Endometrium (tissue), 2 donors: ENCODE measurements around the gene LRP5.

Experiments used
- FAIRE-seq: peaks from 2 replicates; lab custom pipeline; 2012; peaks lifted over from hg19 to GRCh38; lab: Jason Lieb, UNC
- donor health status: control.
- donor health status: control.

The LRP5 gene

DNA sequence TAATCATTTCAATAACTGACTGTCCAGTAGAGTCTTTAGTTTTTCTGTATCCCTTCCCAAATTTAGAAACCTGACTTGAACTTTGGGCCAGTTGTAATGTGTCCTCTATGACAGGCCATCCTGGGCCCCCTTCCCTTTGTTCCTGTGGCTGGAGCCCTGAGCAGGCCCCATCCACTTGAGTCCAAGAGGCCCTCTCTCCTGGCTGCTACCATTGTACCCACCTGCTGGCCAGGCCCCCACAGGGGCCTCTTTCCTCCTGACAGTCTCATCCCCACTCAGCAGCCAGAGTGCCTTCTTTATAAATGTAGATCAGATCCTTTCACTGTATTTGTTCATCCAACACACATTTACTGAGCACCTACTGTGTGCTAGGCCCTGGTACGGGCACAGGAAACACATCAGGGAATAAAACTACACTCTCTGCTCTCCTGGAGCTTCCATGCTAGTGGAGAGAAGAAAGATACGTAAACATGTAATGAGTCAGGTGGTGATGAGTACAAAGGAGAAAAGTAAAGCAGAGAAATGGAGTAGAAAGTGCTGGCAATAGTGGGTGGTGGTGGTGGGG is 2.7 kb upstream of the LRP5 start:
- no peak for FAIRE-seq

DNA sequence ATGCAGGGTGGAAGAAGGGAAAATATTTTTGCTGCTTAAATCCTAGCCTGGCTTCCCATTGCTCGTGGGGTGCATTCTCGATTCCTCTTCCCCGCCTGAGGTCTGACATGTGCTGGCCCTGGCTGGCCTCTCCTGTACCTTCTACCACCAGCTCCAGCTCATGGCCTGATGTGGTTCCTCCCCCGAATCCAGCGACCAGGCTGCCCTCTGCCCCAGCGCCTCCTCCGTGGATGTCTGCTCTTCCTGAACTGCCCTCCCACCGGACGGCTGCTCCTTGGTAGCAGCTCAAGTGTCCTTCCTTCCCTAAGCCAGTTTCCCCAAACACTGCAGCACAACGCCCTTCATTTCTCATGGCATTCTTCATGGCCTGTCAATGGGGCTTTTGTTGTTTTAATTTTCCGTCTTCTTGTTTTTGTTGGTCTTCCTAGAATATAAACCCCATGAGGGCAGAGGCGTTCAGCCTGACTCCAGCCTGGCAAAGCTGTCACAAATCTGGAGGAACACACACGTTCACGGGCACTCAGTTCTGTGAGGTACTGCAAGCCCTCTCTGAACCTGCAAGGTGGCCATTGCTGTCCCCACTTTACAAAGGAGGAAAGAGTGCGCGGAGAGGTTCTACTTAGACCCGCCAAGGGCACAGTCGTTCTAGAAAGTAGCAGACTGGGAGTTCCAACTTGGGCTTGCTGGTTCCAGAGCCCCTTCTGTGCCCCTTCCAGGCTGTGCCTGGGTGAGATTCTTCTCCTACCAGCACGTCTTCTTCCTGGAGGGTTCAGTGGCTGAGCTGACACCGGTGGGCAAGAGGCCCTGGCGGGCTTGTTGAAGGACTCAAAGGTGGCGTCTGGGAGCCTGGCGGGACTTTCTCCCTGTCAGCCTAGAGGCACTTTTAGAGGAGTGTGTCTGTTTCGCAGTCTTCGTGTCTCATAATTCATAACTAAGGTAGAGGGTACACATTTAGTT is 953 bp upstream of the LRP5 start:
- no peak for FAIRE-seq

DNA sequence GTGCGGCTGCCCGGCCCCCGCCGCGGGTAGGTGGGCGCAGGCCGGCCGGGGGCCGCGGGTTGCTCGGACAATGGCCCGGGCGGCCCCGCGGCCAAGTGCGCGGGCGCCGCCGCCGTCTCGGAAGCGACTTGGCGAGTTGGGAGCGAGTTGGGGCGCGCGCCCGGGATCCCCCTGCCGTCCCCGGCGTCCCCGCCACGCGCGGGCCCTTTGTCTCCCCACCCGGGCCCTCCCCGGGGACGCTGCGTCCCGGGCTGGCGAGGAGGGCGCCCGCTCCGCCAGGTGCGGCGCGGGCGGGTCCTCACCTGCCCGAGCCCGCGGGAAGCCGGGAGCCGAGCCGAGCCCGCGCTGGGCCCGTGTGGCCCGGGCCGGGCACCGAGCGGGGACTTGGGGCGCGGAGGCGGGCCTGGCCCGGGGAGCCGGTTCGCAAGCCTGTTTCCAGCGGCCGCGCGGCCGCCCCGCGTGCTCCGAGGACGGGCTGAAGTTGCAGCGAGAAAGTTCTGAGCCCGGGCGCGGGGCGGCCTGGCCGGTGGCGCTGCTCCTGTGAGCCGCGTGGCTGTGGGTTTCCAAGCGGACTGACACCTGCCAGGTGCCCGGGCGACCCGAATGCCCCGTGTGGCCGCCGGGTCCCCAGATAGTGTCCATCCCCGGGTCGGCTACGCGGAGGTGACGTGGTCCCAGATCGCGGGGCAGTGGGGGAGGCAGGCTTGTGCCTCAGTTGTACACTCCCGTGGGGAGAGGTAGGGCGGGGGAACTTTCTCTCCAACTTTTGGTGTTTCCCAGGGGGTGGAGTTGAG is 586 bp downstream of the LRP5 start:
- no peak for FAIRE-seq

DNA sequence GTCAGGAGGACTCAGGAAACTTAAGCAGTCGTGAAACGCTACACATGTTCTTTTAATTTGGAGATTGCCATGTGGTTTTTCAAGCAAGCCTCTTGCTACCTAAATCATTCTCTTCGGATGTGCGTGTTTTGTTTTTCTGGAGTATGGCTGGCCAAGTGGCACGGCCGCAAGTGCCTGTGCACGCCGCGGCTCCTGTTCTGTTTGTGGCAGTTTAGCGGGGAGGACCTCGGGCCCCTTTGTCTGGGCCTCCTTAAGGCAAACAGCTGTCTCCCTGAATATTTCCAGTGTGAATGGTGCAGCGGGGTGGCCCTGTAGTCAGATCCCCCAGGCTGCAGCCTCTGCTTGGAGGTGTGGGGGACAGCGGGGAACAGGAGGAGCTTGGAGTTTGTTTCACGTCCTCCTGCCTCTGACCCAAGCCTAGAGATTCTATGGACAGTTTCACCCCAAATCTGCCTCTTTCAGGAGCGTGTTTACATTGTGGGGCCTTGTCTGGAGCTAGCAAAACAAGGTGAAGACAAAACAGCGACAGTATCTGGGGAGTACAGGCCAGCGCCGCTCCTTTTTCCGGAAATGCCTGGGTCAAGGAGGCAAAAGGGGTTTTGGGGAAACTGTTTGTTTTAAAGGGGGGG is 1.3 kb downstream of the LRP5 start:
- no peak for FAIRE-seq

DNA sequence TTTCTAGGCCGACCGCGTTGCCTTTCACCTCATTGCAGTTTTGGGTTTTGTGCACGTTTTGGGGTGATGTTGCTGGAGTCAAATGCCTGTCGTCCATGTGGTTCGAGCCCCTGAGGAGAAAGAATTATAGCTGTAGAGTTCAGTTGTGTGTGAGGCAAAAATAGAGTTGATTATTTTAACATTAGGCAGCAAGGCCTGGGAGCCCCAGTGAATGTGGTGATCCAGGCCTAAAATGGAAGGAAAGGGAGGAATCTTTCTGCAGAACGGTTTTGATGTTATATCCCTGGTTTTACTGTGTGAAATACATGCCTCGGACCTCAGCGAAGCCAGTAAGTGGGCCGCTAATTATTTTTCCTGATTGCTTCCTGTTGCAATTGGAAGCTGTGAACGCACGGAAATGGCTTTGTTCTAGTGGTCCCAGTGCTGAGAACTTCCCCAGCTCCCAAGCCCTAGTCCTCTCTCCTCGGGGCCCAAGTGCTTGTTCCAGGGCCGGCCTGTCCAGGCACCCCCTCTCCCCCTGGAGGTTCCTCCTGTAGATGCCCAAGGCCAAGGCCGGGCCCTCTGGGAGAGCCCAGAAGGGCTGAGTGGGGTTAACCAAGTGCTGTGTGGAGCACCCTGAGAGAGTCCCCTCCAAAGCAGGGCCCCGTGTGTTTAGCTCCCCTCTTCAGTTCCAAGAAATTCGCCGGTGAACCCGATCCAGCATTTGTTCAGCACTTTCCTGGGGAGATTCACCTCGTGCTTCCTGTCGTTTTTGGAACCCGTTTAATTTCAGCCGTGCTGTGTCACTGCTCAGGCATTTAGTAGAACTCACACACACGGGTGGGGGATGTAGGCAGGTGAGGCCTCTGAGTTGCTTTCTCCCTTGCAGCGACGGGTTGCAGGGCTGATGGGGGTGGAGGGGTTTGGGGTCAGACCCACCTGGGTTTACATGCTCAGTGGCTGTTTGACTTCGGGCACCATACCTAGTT is 2.1 kb downstream of the LRP5 start:
- FAIRE-seq: no peak

DNA sequence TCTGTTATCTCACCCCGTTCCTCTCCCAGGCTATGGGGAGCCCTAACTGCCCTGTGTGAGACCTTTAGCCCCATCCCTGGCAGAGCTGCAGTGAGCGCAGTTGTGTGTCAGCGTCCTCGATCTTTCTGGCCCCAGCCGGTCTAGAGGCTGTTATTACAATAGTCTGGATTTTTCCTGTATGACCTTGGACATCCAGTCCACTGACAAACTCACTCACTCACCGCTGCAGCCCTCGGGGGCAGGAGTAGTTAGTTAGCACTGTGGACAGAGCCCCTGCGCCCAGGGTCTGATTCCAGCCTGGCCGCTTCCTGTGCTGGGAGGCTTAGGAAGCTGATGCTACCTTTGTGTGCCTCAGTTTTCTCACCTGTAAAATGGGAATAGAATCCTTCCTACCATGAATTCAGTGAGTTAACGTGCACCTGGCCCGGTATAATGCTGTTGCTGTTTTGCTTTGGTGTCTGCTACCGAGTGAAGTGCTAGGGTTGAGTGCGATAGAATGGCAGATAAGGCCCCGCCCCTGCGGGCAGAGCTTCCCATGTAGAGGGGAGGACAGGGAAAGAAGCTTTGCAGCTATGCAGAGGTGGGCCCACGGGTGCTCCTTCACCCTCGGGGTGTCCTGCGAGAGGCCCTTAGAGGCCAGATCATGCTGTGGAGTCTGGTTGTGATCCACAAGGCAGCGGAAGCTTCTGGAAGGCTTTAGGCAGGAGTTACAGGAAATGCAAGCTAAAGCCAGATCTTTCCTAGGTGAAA is 3.0 kb downstream of the LRP5 start:
- no peak for FAIRE-seq

DNA sequence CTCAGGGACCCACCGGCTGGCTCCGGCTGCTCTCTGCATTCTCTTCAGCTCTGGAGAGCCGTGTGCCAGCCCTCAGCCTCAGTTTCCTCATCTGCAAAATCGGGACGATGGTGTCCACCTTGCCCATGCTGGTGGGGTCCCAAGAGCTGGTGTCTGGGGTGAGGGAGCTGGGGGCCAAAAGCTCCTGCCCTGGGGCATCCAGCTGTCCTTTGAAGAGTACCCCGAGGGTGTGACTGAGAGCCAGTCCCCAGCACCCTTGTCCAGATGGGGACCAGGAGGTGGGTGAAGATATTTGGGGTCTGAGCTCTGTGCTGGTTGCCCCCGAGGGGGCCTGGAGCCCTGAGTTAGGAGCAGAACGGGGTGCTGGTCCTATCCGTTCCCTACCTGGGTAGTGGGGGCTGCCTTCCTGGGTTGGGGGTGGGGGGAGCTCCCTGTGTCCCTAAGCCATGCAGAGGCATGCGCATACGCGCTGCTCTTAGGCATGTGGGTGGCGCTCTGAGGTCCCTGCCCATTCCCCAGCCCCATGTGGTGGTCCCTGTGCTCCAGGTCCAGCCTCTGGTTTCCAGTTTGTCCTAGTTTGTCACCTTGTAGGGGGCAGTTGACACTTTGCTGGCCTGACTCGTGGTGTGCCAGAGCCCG is 4.9 kb downstream of the LRP5 start:
- FAIRE-seq: no peak

DNA sequence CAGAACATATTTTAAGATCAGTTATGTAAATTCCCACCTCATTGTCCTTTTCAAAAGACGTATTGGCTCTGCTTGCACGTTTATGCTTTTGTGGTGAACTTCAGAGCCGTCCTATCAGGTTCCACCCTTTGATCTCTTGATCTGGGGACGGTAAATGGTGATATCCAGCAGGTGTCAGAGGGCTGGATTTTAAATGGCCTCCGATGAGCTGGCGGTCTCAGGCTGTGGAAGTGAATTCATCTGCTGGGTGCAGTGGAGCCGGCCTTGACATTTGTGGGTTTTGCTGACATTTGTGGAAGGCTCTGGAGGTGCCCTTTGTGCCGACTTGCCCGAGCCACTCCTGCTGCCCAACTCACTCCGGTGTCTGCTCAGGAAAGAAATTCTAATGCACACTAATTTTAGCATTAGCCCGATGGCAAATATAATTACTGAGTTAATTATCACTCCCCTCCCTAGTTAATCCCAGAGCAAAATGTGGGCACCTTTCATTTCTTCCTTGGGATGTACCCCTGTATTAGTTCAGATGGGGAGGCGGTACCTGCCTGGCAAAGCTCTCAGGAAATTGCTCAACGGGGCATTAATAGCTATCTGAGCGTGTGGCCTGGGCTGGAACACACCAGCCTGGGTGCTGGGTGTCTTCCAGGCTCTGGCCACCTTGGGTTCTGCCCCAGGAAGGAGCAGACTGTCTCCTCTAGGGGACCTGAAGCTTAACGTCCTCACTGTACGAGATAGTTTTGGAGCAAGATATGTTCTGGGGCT is 9.1 kb downstream of the LRP5 start:
- FAIRE-seq: no peak

DNA sequence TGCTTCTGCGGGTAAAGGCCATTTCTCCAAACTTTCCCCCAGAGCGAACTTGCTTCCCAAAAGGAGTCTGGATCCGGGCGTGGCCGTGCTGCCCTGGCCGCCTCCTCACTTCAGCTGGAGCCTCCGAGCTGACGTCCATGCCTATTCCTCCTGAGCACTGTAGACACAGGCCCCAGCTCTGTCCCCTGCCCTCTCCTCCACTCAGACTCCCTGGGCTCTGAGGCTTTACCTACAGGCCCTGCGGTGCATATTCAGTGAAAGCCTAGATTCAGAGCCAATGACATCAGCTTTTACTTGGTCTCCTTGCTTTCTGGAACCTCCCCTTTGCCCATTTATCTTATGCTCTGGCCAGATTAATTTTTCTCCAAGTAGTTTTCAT is 9.7 kb downstream of the LRP5 start:
- no peak for FAIRE-seq

DNA sequence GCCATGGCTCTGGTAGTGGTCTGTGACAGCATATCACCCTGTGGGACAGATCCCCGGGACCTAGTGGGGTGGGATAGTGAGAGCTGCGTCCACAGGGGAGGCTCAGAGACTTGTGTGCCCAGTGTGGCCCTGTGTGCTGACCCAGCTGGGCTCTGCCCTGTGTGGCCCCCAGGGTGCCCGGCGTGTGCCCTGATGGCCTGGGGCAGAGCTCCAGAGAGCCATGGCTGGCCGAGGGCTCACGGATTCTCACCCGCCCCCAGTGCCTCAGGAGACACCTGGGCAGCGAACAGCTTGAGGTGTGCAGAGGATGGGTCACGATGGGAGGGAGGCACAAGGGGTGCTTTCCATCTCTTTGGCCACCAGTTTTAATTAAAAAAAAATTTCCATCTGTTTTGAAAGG is 11.8 kb downstream of the LRP5 start:
- no peak for FAIRE-seq

DNA sequence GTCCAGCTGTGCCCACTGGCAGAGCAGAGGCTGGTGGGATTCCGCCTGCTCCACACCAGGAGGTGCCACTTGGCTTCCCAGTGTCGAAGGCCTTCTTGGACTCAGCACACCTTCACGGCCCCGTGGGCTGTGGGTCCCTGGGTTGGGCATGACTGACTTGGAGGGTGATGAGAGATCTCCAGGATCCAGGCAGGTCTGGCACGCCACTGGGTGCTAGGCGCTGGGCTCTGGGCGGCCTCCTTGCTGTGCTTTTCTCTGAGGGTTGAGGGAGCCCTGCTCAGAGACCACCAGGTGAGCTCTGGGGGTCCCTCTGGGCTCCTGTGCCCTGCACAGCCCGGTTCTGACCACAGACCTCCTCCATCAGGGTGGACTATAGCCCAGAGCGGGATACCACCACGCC is 12.3 kb downstream of the LRP5 start:
- FAIRE-seq: no peak

DNA sequence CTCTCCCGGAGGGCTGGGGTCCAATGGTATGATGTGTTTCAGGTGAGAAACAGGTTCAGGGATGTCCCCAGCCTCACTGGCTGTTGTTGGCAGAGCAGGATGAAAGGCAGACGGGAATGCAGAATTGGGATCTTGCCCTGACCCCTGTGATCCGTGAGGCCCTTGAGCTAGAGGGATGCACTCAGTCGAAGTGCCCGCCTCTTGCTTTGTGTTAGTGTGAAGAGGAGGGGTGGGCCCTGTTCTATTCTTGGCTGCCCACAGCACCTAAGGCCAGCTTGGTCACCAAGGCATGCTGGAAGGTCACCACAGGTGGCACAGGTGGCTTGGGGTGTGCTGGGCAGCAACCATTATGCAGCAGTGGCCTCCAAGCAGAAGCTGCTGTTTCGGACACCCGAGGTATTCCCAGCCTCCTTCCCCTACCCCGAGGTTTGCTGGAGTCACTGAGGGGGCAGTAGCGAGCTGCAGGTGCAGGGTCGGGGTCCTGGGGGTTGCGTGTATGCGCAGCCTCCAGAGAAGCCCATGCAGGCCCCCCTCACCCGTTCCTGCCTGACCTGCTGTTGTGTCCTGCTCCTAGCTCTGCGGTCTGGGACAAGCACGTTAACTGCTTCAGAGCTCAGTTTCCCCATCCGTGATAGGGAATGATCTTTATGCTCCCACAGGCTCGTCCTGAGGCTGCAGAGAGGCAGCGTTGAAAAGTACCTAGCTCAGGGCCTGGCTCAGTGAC is 13.0 kb downstream of the LRP5 start:
- no peak for FAIRE-seq

DNA sequence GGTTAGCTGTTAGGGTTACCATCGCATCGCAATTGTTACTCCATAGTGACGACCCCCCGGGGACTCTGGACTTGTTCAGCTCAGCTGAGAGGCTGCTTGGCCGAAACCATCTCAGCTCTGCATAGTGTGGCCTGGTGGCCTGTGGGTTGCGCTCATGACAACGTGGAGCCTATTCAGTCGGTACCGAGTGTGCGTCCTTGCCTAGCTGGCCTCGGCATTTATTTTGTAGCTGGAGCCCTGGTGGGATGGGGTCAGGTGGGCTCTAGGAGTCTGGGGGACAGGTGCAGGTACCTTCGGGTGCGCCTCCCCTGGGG is 13.5 kb downstream of the LRP5 start:
- FAIRE-seq: no peak

DNA sequence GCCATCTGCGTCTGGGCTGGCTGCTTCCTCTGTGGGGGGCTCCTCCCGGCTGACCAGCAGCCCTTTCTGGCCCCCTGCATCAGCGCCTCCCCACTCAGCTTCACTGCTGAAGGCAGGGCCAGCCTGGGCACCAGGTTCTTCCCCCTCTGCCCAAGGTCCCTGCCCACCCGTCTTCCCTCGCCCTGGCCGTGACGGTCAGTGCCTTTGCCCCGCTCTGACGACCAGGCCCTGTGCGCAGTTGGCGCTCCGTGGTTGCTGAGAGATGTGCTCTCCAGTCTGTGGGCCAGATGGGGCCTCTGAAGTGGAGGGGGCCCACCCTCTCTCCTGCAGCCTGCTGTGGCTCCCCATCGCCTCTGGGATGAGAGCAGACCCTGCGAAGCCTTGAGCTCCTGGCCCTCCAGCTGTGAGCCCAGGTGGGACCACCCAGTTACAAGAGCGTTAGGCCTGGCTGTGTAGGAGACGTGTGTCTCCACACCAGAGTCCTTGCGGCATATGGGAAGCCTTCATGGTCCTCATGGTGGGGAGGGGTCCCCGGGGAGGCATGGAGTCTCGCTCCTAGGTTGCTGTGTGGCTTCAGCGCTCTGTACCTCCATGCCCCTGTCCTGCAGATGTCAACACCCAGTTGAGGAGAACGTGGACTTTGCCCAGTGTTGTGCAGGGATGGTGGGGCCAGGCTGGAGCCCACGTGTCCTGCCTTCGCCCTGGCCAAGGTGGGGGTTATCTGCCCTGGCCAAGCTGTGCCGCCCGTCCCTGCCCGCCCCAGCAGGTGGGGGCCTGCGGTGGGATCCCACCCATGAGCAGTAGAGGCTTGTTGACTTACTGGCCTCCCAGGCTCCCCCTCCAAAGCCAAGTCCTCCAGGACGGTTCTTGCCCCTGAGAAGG is 14.2 kb downstream of the LRP5 start:
- no peak for FAIRE-seq

DNA sequence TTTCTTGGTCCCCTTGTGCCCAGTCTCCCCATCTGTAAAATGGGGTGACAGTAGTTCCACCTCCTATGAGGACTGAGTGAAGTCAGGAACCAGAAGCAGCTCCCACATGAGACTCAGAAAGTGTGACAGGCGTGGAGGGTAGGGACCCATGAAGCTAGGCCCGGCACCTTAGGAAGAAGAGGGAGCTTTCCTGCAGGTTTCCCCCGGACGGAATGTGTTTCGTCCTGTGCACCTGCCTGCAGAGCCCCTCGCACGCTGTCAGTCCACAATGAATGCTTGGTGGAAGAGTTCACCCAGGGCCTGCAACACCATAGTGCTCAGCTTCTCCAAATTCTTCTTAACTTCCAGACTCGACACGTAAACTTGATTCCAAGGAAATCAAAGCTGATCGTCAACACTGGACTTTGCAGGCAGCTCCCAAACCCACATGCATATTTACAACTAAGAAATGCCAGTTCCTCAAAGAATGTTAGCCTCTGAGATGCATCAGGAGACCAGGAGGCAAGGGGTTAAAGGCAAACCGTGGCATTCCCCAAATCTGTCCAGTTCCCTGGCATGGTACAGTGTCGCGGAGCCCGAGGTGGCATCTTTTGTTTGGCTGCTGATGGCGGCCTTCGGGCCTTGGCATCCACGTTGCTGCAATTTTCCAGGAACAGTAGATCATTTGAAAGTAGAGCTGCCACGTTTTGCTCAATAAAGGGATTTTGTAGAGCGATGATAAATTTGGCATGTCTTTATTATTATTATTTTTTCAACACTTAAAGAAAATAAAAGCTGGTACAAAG is 15.4 kb downstream of the LRP5 start:
- no peak for FAIRE-seq

DNA sequence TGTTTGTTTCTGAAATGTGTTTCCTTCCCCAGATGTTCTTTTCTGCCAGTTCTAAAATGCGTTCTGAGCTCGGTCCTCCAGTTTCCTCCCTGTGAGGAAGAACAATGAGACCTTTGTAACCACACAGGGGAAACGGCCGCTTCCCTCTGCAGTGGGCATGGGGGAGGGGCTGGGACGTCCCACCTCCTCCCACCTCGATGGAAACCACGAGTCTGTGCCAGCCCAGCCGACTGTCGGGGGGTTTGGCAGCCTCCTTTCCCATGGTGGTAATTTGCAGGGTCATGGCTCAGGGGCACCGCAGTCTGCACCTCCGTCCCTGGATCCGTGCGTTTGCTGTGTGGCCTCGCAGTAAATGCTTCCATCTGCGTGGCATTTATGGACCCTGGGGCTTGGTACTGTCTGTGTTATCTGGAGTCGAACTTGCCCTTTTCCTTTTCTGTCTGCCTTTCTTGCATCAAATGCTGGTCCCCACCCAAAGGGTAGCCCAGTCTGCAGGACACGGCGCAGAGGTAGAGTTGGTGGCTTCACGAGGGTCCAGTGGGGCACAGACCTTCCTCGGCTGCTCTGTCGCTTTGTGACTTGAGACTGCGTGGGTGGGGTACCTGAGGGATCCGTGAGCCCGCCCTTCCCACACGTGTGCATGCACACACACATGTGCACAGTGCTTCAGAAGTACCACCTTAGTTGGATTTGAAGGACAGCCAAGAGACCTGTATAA is 16.1 kb downstream of the LRP5 start:
- FAIRE-seq: no peak
